Fibroblast of pulmonary artery (primary cell): ENCODE results near the gene RASL10B.

Experiments used
- DNase-seq: peaks from one replicate; pipeline ENCODE4 v3.0.0-alpha.2; 2010; ENCODE audit warnings: low read depth
- H3K4me3 ChIP-seq: replicated peaks from 2 replicates; pipeline ENCODE4 v1.5.1; 2011; ENCODE audit warnings: low read depth, mild to moderate bottlenecking, control low read depth, low read length, moderate library complexity
- TF ChIP-seq, protein P1 (sequence below): IDR thresholded peaks from 2 replicates; pipeline ENCODE4 v1.5.1; 2011; ENCODE audit warnings: mild to moderate bottlenecking, control low read depth, low read length, inconsistent platforms; ENCODE audit errors: missing control alignments

The RASL10B gene

DNA sequence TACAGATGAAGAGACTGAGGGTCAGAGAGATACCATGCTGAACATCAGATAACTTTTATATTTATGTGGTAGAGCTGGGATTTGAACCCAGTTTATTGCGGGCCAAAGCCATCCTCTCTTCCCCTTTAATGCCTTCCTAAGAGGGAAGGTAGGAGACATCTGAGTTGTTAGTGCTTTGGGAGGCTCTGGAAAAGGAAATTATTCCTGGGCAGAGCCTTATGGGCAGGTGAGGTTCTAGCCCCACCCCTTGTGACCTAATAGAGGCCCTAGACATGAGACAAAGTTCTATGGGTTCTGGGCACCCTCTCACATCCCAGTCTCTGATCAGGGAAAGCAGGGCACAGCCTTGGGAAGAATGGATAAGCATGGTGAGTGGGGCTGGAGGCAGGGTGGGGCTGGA lies 29.1 kb downstream of the RASL10B start, which contains the start of gene C17orf50:
C17orf50 (plus strand) TSS at position 301 of the 400 bp plus-strand sequence; CDS start at position 356, 55 bp downstream.
- H3K4me3 ChIP-seq, result no peak within 1 kb of the TSS
- TF ChIP-seq, protein P1, sequence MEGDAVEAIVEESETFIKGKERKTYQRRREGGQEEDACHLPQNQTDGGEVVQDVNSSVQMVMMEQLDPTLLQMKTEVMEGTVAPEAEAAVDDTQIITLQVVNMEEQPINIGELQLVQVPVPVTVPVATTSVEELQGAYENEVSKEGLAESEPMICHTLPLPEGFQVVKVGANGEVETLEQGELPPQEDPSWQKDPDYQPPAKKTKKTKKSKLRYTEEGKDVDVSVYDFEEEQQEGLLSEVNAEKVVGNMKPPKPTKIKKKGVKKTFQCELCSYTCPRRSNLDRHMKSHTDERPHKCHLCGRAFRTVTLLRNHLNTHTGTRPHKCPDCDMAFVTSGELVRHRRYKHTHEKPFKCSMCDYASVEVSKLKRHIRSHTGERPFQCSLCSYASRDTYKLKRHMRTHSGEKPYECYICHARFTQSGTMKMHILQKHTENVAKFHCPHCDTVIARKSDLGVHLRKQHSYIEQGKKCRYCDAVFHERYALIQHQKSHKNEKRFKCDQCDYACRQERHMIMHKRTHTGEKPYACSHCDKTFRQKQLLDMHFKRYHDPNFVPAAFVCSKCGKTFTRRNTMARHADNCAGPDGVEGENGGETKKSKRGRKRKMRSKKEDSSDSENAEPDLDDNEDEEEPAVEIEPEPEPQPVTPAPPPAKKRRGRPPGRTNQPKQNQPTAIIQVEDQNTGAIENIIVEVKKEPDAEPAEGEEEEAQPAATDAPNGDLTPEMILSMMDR, result no peak
- no peak for DNase-seq

DNA sequence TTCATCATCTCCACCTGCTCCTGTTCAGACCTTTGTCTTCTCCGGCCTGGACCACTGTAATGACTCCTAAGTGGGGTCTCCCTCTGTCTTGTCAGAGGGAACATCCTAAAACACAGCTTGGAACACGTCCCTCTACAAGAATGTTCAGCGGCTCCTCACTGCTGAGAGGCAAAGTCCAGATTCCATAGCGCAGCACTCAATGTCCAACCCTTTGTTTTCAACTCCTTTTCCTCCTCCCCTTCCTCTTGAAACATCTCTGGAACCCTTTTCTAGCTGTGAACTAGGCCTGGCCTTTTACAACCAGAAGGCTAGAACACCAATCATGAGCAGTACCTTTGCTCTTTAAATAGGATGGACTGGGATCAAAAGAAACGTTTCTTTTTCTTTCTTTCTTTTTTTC lies 30.2 kb downstream of the RASL10B start:
- TF ChIP-seq, protein P1, result no peak
- no peak overlapping the region for H3K4me3 ChIP-seq
- DNase-seq, result no peak

DNA sequence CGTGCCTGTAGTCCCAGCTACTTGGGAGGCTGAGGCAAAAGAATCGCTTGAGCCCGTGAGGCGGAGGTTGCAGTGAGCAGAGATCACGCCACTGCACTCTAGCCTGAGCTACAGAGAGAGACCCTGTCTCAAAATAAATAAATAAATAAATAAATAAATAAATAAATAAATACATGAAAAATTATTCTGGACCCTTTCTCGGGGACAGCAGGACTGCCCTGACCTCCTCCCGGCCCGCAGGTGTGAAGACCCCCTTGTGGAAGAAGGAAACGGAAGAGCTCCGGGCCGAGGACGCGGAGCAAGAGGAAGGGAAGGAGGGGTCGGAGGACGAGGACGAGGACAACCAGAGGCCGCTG lies 32.3 kb downstream of the RASL10B start:
- H3K4me3 ChIP-seq, result no peak overlapping the region
- TF ChIP-seq, protein P1, result no peak
- DNase-seq, result no peak

DNA sequence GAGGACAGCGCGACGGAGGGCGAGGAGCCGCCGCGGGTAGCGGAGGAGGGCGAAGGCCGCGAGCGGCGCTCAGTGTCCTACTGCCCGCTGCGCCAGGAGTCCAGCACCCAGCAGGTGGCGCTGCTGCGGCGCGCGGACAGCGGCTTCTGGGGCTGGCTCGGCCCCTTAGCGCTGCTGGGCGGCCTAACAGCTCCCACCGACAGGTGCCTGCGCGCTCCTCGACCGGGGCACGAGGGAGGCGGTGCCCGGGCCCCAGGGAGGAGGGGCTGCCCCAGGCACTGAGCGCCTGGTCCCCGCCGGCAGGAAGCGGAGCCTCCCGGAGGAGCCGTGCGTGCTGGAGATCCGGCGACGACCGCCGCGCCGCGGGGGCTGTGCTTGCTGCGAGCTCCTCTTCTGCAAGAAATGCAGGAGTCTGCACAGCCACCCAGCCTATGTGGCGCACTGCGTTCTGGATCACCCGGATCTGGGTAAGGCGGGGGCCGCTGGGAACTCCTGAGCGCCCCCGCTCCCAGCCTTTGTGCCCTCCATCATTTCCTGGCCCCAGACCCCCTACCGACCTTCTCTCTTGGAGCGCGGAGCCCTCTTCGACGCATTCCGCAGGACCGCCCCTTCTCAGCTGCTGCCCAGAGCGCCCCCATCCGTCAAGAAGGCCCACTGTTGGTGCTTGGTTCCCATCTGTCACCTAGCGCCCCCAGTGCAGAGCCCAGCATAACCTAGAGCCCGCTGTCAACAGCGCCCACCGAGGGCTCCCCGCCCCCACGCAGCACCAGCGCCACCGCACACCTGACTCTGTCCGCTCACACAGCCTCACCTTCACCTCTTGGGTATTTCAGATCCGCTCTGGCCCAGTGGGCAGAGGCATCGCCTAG lies 32.9 kb downstream of the RASL10B start:
- H3K4me3 ChIP-seq, result peak overlapping the region; percentile 40
- TF ChIP-seq, protein P1, result peak; percentile 65
- DNase-seq, result peak; percentile 86

DNA sequence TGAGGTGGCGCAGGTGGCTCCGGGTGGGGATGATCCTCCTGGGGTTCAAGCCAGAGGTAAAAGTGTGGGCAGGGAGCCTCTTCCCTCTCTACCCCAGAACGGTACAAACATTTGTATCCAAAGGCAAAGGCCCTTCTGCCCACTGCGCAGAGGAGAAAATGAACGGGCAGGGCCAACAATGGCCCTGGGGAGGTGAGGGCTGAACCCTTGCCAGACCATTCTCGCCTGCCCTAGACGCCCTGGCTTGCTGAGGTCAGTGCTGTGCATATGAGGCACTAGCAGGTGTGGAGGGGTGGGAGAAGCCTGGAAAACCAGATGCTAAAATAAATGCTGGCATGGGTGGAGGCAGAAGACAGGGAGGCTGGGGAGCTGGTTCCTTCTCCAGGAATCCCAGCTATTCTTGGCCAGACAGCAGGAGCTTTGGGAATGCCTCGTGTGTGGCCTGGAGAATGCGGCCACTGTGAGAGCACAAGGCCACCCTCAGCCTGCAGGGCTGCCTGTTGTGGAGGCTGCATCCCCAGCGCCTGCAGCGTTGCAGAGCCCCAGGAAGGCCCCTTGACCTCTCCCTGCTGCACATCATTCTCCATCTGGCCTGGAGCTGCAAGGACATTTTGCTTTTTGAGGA lies 33.8 kb downstream of the RASL10B start:
- H3K4me3 ChIP-seq, result no peak overlapping the region
- TF ChIP-seq, protein P1, result no peak
- DNase-seq, result no peak

DNA sequence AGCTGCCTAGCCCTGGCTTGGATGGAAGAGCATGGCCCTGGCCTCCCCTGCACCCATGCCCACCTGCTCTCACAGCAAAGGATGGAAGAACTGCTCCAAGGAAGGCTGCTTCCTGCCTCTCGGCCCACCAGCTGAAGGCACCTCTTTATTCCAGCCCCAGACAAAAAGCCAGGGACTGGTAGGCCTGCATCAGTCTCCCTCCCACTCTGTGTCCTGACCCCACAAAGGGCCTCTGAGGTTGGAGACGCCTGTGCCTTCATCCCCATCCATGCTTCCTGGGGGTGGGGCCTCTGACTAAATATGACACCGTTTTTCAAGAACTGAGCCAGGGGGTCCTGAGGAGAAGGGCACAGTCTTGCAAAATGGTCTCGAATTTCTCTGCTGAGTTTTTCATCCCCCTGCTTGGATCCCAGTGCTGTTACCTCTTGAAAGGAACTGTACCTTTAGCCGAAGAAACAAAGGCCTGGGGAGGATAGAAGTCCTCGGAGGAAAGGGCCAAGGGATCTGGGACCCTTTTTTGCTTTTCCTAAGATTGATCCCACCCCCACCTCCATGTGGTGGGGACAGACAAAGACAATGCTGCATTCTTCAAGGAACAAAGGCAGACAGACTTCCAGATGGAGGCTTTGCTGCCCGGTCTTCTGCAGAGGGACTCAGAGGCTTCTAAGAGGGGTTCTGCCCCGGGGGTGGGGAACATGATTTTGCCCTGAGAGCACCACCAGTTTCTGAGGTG lies 34.5 kb downstream of the RASL10B start:
- no peak overlapping the region for H3K4me3 ChIP-seq
- TF ChIP-seq, protein P1, result no peak
- DNase-seq, result no peak
